SK-N-SH treated with all-trans-retinoic acid at 6 μM for 48 hours (cell line): ENCODE results near the gene BIRC3.

Experiments
- ATAC-seq: fragments of 200-7000 bp; cut with Tn5 transposase; 3 replicates; pipeline ENCODE4 v1.9.1; 2020; ENCODE audit warnings: mild to moderate bottlenecking, moderate library complexity
- ARNTL ChIP-seq: fragments of 450-650 bp; formaldehyde crosslinking; IDR thresholded peaks from 2 replicates; pipeline ENCODE4 v1.5.0; 2020; ENCODE audit warnings: low read depth, mild to moderate bottlenecking, moderate library complexity, borderline replicate concordance
- BACH2 ChIP-seq: fragments of 250-450 bp; sonication (Bioruptor Pico); IDR thresholded peaks from 2 replicates; pipeline ENCODE4 v1.9.0; 2021; ENCODE audit warnings: mild to moderate bottlenecking, borderline replicate concordance
- CSDC2 ChIP-seq: fragments of 250-450 bp; sonication (Bioruptor Pico); IDR thresholded peaks from 2 replicates; pipeline ENCODE4 v1.5.0; 2020; ENCODE audit warnings: mild to moderate bottlenecking, moderate library complexity
- ESRRG ChIP-seq: fragments of 250-450 bp; sonication (Bioruptor Pico); IDR thresholded peaks from 2 replicates; pipeline ENCODE4 v1.6.1; 2021; ENCODE audit warnings: mild to moderate bottlenecking
- GLIS3 ChIP-seq: fragments of 250-450 bp; sonication (Bioruptor Pico); IDR thresholded peaks from 2 replicates; pipeline ENCODE4 v1.5.0; 2020; ENCODE audit warnings: mild to moderate bottlenecking, moderate library complexity
- ISL1 ChIP-seq: fragments of 250-450 bp; sonication (Bioruptor Pico); IDR thresholded peaks from 2 replicates; pipeline ENCODE4 v2.1.2; 2022; ENCODE audit warnings: mild to moderate bottlenecking, moderate library complexity
- OSR1 ChIP-seq: fragments of 250-450 bp; sonication (Bioruptor Pico); IDR thresholded peaks from 2 replicates; pipeline ENCODE4 v1.8.0; 2022; ENCODE audit warnings: moderate library complexity, mild to moderate bottlenecking, inconsistent platforms
- PPARA ChIP-seq: fragments of 250-450 bp; sonication (Bioruptor Pico); IDR thresholded peaks from 2 replicates; pipeline ENCODE4 v1.5.0; 2020; ENCODE audit warnings: mild to moderate bottlenecking, borderline replicate concordance
- RARB ChIP-seq: fragments of 250-450 bp; sonication (Bioruptor Pico); IDR thresholded peaks from 2 replicates; pipeline ENCODE4 v1.8.0; 2021; ENCODE audit warnings: mild to moderate bottlenecking, moderate library complexity
- SNAI2 ChIP-seq: fragments of 250-450 bp; sonication (Bioruptor Pico); IDR thresholded peaks from 2 replicates; pipeline ENCODE4 v1.5.0; 2020; ENCODE audit warnings: mild to moderate bottlenecking, moderate library complexity
- TCF4 ChIP-seq: fragments of 250-450 bp; sonication (Bioruptor Pico); IDR thresholded peaks from 2 replicates; pipeline ENCODE4 v1.8.0; 2021; ENCODE audit warnings: mild to moderate bottlenecking, moderate library complexity, borderline replicate concordance
- TOX ChIP-seq: fragments of 250-450 bp; sonication (Bioruptor Pico); IDR thresholded peaks from 2 replicates; pipeline ENCODE4 v1.8.0; 2021; ENCODE audit warnings: mild to moderate bottlenecking, moderate library complexity, borderline replicate concordance
- ZC3H10 ChIP-seq: fragments of 250-450 bp; sonication (Bioruptor Pico); IDR thresholded peaks from 2 replicates; pipeline ENCODE4 v1.5.1; 2021; ENCODE audit warnings: mild to moderate bottlenecking, moderate library complexity
- ZFP3 ChIP-seq: fragments of 250-450 bp; sonication (Bioruptor Pico); IDR thresholded peaks from 2 replicates; pipeline ENCODE4 v1.5.0; 2020; ENCODE audit warnings: mild to moderate bottlenecking, moderate library complexity
- ZFP30 ChIP-seq: fragments of 450-650 bp; formaldehyde crosslinking; IDR thresholded peaks from 2 replicates; pipeline ENCODE4 v1.5.0; 2022; ENCODE audit warnings: mild to moderate bottlenecking, moderate library complexity
- ZNF565 ChIP-seq: fragments of 450-650 bp; formaldehyde crosslinking; conservative IDR thresholded peaks from 2 replicates; pipeline ENCODE4 v1.5.0; 2020; ENCODE audit warnings: low read depth, mild to moderate bottlenecking, moderate library complexity
- ZNF70 ChIP-seq: fragments of 450-650 bp; formaldehyde crosslinking; IDR thresholded peaks from 2 replicates; pipeline ENCODE4 v1.5.0; 2020; ENCODE audit warnings: mild to moderate bottlenecking, moderate library complexity
- ZNF8 ChIP-seq: fragments of 450-650 bp; formaldehyde crosslinking; IDR thresholded peaks from 2 replicates; pipeline ENCODE4 v1.5.0; 2020; ENCODE audit warnings: mild to moderate bottlenecking, moderate library complexity
- TF ChIP-seq, protein P1 (sequence below): fragments of 250-450 bp; sonication (Bioruptor Pico); IDR thresholded peaks from 2 replicates; pipeline ENCODE4 v1.5.1; 2021; ENCODE audit warnings: mild to moderate bottlenecking, moderate library complexity
- TF ChIP-seq, protein P2 (sequence below): fragments of 250-450 bp; sonication (Bioruptor Pico); IDR thresholded peaks from 2 replicates; pipeline ENCODE4 v1.8.0; 2020; ENCODE audit warnings: mild to moderate bottlenecking, moderate library complexity, borderline replicate concordance
- TF ChIP-seq, protein P3 (sequence below): fragments of 250-450 bp; sonication (Bioruptor Pico); IDR thresholded peaks from 2 replicates; pipeline ENCODE4 v1.5.1; 2020; ENCODE audit warnings: low read depth, mild to moderate bottlenecking, moderate library complexity
- TF ChIP-seq, protein P4 (sequence below): fragments of 250-450 bp; sonication (Bioruptor Pico); IDR thresholded peaks from 2 replicates; pipeline ENCODE4 v1.5.0; 2020; ENCODE audit warnings: mild to moderate bottlenecking, moderate library complexity
- TF ChIP-seq, protein P5 (sequence below): fragments of 250-450 bp; sonication (Bioruptor Pico); IDR thresholded peaks from 2 replicates; pipeline ENCODE4 v1.8.0; 2021; ENCODE audit warnings: low read depth, mild to moderate bottlenecking, moderate library complexity, borderline replicate concordance

Gene BIRC3

DNA sequence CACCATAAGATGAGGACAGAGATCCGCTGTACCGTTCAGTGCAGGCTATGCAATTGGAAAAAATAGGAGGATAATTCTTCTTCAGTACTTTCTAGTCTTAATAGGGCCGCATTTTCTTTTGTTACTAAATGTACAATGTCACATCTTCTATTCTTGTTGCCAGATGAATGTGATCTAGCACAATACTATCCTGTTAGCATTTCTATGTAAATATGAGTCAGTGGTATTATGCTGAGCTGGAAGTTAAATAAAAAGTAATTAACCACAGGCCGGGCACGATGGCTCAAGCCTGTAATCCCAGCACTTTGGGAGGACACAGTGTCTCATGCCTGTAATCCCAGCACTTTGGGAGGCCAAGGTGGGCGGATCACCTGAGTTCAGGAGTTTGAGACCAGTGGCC lies 24.4 kb upstream of the BIRC3 start:
- ATAC-seq: no peak
- TF ChIP-seq SNAI2 (CRISPR knock-in tag) (no peak), ZC3H10 (CRISPR knock-in tag) (no peak), GLIS3 (no peak), RARB (CRISPR knock-in tag) (no peak), ISL1 (no peak), TOX (CRISPR knock-in tag) (no peak), ZNF70 (CRISPR knock-in tag) (no peak), TCF4 (no peak), ARNTL (CRISPR knock-in tag) (no peak), ZNF8 (CRISPR knock-in tag) (no peak), ZNF565 (no peak), ZFP3 (CRISPR knock-in tag) (no peak), PPARA (CRISPR knock-in tag) (no peak), ZFP30 (CRISPR knock-in tag) (no peak)
- TF ChIP-seq, protein P1, sequence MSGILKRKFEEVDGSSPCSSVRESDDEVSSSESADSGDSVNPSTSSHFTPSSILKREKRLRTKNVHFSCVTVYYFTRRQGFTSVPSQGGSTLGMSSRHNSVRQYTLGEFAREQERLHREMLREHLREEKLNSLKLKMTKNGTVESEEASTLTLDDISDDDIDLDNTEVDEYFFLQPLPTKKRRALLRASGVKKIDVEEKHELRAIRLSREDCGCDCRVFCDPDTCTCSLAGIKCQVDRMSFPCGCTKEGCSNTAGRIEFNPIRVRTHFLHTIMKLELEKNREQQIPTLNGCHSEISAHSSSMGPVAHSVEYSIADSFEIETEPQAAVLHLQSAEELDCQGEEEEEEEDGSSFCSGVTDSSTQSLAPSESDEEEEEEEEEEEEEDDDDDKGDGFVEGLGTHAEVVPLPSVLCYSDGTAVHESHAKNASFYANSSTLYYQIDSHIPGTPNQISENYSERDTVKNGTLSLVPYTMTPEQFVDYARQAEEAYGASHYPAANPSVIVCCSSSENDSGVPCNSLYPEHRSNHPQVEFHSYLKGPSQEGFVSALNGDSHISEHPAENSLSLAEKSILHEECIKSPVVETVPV (CRISPR knock-in tag): no peak
- TF ChIP-seq, protein P2, sequence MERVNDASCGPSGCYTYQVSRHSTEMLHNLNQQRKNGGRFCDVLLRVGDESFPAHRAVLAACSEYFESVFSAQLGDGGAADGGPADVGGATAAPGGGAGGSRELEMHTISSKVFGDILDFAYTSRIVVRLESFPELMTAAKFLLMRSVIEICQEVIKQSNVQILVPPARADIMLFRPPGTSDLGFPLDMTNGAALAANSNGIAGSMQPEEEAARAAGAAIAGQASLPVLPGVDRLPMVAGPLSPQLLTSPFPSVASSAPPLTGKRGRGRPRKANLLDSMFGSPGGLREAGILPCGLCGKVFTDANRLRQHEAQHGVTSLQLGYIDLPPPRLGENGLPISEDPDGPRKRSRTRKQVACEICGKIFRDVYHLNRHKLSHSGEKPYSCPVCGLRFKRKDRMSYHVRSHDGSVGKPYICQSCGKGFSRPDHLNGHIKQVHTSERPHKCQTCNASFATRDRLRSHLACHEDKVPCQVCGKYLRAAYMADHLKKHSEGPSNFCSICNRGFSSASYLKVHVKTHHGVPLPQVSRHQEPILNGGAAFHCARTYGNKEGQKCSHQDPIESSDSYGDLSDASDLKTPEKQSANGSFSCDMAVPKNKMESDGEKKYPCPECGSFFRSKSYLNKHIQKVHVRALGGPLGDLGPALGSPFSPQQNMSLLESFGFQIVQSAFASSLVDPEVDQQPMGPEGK: no peak
- TF ChIP-seq, protein P3, sequence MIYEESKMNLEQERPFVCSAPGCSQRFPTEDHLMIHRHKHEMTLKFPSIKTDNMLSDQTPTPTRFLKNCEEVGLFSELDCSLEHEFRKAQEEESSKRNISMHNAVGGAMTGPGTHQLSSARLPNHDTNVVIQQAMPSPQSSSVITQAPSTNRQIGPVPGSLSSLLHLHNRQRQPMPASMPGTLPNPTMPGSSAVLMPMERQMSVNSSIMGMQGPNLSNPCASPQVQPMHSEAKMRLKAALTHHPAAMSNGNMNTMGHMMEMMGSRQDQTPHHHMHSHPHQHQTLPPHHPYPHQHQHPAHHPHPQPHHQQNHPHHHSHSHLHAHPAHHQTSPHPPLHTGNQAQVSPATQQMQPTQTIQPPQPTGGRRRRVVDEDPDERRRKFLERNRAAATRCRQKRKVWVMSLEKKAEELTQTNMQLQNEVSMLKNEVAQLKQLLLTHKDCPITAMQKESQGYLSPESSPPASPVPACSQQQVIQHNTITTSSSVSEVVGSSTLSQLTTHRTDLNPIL (CRISPR knock-in tag): no peak
- TF ChIP-seq, protein P4, sequence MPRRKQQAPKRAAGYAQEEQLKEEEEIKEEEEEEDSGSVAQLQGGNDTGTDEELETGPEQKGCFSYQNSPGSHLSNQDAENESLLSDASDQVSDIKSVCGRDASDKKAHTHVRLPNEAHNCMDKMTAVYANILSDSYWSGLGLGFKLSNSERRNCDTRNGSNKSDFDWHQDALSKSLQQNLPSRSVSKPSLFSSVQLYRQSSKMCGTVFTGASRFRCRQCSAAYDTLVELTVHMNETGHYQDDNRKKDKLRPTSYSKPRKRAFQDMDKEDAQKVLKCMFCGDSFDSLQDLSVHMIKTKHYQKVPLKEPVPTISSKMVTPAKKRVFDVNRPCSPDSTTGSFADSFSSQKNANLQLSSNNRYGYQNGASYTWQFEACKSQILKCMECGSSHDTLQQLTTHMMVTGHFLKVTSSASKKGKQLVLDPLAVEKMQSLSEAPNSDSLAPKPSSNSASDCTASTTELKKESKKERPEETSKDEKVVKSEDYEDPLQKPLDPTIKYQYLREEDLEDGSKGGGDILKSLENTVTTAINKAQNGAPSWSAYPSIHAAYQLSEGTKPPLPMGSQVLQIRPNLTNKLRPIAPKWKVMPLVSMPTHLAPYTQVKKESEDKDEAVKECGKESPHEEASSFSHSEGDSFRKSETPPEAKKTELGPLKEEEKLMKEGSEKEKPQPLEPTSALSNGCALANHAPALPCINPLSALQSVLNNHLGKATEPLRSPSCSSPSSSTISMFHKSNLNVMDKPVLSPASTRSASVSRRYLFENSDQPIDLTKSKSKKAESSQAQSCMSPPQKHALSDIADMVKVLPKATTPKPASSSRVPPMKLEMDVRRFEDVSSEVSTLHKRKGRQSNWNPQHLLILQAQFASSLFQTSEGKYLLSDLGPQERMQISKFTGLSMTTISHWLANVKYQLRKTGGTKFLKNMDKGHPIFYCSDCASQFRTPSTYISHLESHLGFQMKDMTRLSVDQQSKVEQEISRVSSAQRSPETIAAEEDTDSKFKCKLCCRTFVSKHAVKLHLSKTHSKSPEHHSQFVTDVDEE: no peak

DNA sequence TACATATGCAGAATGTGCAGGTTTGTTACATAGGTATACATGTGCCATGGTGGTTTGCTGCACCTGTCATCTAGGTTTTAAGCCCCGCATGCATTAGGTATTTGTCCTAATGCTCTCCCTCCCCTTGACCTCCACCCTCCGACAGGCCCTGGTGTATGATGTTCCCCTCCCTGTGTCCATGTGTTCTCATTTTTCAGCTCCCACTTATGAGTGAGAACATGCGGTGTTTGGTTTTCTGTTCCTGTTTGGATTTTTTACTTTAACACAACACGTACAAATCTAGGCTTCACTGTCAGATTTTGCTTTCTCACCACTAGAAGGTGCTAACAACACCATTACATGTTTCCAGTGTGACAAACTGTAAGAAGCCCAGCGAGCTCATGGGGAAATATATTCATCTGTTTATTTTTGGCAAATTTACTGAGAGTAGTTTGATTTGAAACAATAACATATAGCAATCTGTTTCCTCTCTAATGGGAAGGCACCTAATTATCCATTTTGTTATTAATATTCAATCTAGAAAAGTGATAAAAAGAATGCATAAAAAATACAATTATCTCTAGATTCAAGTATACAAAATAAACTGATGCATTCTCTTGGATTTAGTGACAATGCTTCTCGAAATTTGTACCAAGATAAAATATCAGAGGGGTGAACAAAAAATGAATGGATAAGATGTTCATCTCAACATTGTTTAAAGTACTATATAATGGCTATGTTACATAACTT lies 23.2 kb upstream of the BIRC3 start:
- TF ChIP-seq RARB (CRISPR knock-in tag) (no peak), GLIS3 (no peak), TCF4 (no peak), ZNF70 (CRISPR knock-in tag) (no peak), CSDC2 (CRISPR knock-in tag) (no peak), OSR1 (CRISPR knock-in tag) (no peak), ESRRG (no peak), SNAI2 (CRISPR knock-in tag) (no peak), TOX (CRISPR knock-in tag) (no peak), ZNF8 (CRISPR knock-in tag) (no peak), ARNTL (CRISPR knock-in tag) (no peak), ZNF565 (no peak), ZFP3 (CRISPR knock-in tag) (no peak), PPARA (CRISPR knock-in tag) (no peak), BACH2 (no peak)
- TF ChIP-seq, protein P5, sequence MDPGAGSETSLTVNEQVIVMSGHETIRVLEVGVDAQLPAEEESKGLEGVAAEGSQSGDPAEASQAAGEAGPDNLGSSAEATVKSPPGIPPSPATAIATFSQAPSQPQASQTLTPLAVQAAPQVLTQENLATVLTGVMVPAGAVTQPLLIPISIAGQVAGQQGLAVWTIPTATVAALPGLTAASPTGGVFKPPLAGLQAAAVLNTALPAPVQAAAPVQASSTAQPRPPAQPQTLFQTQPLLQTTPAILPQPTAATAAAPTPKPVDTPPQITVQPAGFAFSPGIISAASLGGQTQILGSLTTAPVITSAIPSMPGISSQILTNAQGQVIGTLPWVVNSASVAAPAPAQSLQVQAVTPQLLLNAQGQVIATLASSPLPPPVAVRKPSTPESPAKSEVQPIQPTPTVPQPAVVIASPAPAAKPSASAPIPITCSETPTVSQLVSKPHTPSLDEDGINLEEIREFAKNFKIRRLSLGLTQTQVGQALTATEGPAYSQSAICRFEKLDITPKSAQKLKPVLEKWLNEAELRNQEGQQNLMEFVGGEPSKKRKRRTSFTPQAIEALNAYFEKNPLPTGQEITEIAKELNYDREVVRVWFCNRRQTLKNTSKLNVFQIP: no peak
- TF ChIP-seq, protein P2: no peak

More for the DNA sequence above, 23.2 kb upstream of the BIRC3 start:
- ATAC-seq: peak; percentile 77
